Neutrophil (primary cell): ENCODE results near the gene RBBP6.

Source experiments
- H3K27ac ChIP-seq: fragments of 200-600 bp; sonication (generic); 2 replicates; pipeline ENCODE4 v1.5.1; 2016; ENCODE audit warnings: mild to moderate bottlenecking, moderate library complexity
- H3K27me3 ChIP-seq: fragments of 200-600 bp; sonication (generic); 2 replicates; pipeline ENCODE4 v1.6.0; 2016; ENCODE audit warnings: mild to moderate bottlenecking
- H3K36me3 ChIP-seq: fragments of 200-600 bp; sonication (generic); 2 replicates; pipeline ENCODE4 v1.5.1; 2017
- H3K4me1 ChIP-seq, 2 experiments: fragments of 200-600 bp in 1 of 2; sonication (generic) in 1 of 2; 1 replicate in 1 of 2; 2 replicates in 1 of 2; pipeline versions ENCODE4 v1.5.1 to v1.6.1; 2013 to 2016; ENCODE audit warnings: low read depth in 1 of 2, low read length in 1 of 2, mild to moderate bottlenecking in 1 of 2, moderate library complexity in 1 of 2; ENCODE audit not compliant: control insufficient read depth in 1 of 2, insufficient read depth in 1 of 2
- H3K4me3 ChIP-seq, 2 experiments: fragments of 200-600 bp in 1 of 2; sonication (generic) in 1 of 2; 1 replicate in 1 of 2; 2 replicates in 1 of 2; pipeline ENCODE4 v1.5.1; 2013 to 2016; ENCODE audit warnings: low read depth in 1 of 2, low read length in 1 of 2, mild to moderate bottlenecking in 1 of 2, moderate library complexity in 1 of 2
- H3K9me3 ChIP-seq: fragments of 200-600 bp; sonication (generic); 2 replicates; pipeline ENCODE4 v1.5.1; 2016
- TF ChIP-seq, protein P1 (sequence below): fragments of 200-600 bp; sonication (generic); IDR thresholded peaks from 2 replicates; pipeline ENCODE4 v1.5.1; 2016; ENCODE audit warnings: antibody characterized with exemption

The RBBP6 gene

DNA sequence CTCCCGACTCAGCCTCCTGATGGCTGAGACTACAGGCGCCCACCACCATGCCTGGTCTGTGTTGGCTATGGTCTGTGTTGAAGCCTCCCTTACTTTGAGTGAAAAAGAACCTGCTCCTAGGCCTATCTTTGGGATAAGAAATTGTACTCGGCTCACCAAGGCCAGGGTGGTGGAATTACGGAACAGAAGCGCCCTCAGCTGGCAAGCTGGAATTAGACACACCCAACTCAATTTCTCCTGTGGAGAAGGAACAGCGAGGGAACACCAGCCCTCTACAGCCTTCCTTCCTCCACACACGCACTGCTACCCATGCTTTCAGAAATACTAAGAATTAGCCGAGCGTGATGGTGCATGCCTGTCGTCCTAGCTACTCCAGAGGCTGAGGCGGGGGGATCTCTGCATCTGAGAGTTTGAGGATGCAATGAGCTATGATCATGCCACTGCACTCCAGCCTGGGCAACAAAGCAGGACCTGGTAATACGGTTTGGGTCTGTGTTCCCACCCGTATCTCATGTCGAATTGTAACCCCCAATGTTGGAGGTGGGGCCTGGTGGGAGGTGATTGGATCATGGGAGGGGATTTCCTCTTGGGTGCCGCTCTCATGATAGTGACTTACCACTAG lies 40.1 kb upstream of the RBBP6 start:
- Histone ChIP-seq H3K27ac (no peak overlapping the region), H3K4me3 (no peak overlapping the region), H3K27me3 (peaks cover 15% of the 10 kb centered on the region), H3K36me3 (no peaks in the 10 kb centered on the region), H3K4me1 (no peaks in the 10 kb centered on the region), H3K9me3 (no peaks in the 10 kb centered on the region)
- TF ChIP-seq, protein P1, sequence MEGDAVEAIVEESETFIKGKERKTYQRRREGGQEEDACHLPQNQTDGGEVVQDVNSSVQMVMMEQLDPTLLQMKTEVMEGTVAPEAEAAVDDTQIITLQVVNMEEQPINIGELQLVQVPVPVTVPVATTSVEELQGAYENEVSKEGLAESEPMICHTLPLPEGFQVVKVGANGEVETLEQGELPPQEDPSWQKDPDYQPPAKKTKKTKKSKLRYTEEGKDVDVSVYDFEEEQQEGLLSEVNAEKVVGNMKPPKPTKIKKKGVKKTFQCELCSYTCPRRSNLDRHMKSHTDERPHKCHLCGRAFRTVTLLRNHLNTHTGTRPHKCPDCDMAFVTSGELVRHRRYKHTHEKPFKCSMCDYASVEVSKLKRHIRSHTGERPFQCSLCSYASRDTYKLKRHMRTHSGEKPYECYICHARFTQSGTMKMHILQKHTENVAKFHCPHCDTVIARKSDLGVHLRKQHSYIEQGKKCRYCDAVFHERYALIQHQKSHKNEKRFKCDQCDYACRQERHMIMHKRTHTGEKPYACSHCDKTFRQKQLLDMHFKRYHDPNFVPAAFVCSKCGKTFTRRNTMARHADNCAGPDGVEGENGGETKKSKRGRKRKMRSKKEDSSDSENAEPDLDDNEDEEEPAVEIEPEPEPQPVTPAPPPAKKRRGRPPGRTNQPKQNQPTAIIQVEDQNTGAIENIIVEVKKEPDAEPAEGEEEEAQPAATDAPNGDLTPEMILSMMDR: no peak

DNA sequence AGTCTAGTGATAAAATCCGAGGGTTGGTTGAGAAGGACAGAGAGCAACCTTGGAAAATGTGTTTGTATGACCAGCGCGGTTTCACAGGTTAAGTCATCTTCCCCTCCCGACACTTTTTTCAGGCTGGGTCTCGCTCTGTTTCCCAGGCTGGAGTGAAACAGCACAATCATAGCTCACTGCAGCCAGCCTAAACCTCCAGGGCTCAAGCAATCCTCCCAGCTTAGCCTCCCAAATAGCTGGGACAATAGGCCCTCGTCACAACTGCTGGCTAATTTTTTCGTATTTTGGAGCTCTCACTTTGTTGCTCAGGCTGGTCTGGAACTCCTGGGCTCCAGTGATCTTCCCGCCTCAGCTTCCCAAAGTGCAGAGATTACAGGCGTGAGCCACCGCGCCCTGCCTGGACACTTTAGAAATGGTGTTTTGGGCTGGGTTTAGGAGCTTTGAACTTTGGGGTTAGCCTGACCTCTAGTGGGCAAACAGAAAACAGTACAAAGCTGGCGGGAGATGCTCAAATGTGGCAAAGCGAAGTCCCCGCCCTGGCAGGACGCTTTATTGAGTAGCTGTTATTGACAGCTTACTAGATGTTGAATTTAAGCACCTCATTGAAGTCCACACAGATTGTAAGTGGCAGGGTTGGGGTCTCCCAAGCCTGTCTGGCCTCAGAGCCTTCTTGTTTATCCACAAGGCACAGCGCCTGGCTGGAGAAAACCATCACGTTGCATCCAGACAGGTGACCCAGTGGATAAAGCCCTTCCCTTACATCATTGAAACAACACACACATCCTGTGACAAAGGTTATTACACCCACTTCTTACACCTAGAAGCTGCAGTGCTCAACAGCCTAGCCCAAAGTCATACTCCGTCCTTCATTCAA lies 34.7 kb upstream of the RBBP6 start:
- TF ChIP-seq, protein P1: peak; percentile 39
- Histone ChIP-seq H3K36me3 (no peaks in the 10 kb centered on the region), H3K4me3 (no peak overlapping the region), H3K9me3 (no peaks in the 10 kb centered on the region), H3K27me3 (peaks cover 28% of the 10 kb centered on the region), H3K4me1 (no peaks in the 10 kb centered on the region), H3K27ac (no peak overlapping the region)

DNA sequence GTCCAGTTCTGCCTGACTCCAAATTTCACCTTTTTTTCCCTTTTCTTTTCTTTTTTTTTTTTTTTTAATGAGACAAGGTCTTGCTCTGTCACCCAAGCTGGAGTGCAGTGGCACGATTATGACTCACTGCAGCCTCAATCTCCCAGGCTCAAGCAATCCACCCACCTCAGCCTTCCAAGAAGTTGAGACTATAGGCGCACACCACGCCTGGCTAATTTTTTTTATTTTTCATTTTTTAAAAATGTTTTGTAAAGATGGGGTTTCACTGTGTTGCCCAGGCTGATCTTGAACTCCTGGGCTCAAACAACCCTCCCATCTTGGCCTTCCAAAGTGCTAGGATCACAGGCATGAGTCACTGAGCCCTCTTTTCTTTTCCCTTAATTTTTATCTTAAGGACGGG lies 33.4 kb upstream of the RBBP6 start:
- Histone ChIP-seq H3K4me3 (no peak overlapping the region), H3K27ac (no peak overlapping the region), H3K9me3 (no peaks in the 10 kb centered on the region), H3K27me3 (peaks cover 24% of the 10 kb centered on the region), H3K36me3 (no peaks in the 10 kb centered on the region), H3K4me1 (no peaks in the 10 kb centered on the region)
- TF ChIP-seq, protein P1: no peak

DNA sequence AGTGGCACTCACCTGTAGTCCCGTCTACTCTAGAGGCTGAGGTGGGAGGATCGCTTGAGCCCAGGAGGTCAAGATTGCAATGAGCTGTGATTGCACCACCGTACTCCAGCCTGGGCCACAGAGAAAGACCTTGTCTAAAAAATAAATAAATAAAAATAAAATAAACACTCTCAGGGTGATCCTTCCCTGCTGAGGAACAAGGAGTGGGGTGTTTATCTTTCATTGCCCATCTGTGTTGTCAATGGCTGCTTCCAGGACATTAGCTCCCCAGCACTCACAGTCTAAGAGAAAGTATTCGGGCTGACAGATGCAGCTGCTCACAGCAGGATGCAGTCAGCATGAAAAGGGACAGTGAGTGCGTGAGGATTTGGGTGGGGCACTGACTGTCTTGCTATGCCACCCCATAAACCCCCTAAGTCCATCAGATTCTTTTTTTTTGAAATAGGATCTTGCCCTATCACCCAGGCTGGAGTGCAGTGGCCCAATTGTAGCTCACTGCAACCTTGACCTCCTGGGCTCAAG lies 31.3 kb upstream of the RBBP6 start:
- H3K4me1 ChIP-seq: no peaks in the 10 kb centered on the region
- no peak overlapping the region for H3K4me3 ChIP-seq
- H3K27ac ChIP-seq: no peak overlapping the region
- peaks cover 24% of the 10 kb centered on the region for H3K27me3 ChIP-seq
- H3K36me3 ChIP-seq: no peaks in the 10 kb centered on the region
- TF ChIP-seq, protein P1: no peak
- H3K9me3 ChIP-seq: no peaks in the 10 kb centered on the region

DNA sequence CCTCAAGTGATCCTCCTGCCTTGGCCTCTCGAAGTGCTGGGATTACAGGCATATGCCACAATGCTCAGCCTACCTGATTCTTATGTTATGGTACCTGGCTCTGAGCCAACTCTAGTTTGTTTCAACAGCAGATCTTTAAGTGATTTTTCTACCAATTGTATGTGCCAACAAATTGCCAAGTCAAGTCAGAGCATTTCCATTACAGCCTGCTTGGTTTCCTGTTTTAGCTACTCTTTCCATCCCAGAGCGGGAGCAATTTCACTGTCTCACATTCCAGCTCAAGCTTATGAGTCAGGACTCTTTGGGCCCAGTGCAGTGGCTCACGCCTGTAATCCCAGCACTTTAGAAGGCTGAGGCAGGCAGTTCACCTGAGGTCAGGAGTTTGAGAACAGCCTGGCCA lies 30.8 kb upstream of the RBBP6 start:
- no peaks in the 10 kb centered on the region for H3K36me3 ChIP-seq
- no peak overlapping the region for H3K27ac ChIP-seq
- no peaks in the 10 kb centered on the region for H3K4me1 ChIP-seq
- H3K9me3 ChIP-seq: no peaks in the 10 kb centered on the region
- TF ChIP-seq, protein P1: no peak
- peaks cover 24% of the 10 kb centered on the region for H3K27me3 ChIP-seq
- H3K4me3 ChIP-seq: no peak overlapping the region
